Esophagus muscularis mucosa (tissue), 4 donors: Measurements from ENCODE around the gene SUMO2. TPM values are rescaled to one million over a fixed set of nuclear protein-coding genes. Genes with fewer than 3 reads are reported as not detected.
A peak's percentile ranks its signal among the peaks of the same experiment; 100 is the strongest.

Source experiments
- DNase-seq: peaks from one replicate; pipeline ENCODE4 v3.0.0-alpha.2; 2017; ENCODE audit errors: extremely low spot score
- H3K27ac ChIP-seq, 4 donors: fragments of 200-600 bp; sonication (generic); replicated peaks in 1 of 4; 1 replicate in 3 of 4; 2 replicates in 1 of 4; pipeline ENCODE4 v1.5.1; 2016 to 2019; ENCODE audit warnings: mild to moderate bottlenecking in 1 of 4
- H3K27me3 ChIP-seq, 4 donors: fragments of 200-600 bp; sonication (generic); one replicate each; pipeline versions ENCODE4 v1.5.1 to v1.6.0; 2016 to 2019
- H3K36me3 ChIP-seq, 4 donors: fragments of 200-600 bp; sonication (generic); one replicate each; pipeline ENCODE4 v1.5.1; 2016 to 2019
- H3K4me1 ChIP-seq, 4 donors: fragments of 200-600 bp; sonication (generic); one replicate each; pipeline ENCODE4 v1.5.1; 2016 to 2019
- H3K4me3 ChIP-seq, 4 donors: fragments of 200-600 bp; sonication (generic); 1 replicate in 2 of 4; 2 replicates in 2 of 4; pipeline ENCODE4 v1.5.1; 2016 to 2019; ENCODE audit warnings: mild to moderate bottlenecking in 4 of 4, moderate library complexity in 1 of 4
- H3K9me3 ChIP-seq, 4 donors: fragments of 200-600 bp; sonication (generic); 1 replicate in 3 of 4; 2 replicates in 1 of 4; pipeline ENCODE4 v1.5.1; 2016 to 2019
- EP300 ChIP-seq: sonication (generic); formaldehyde crosslinking; IDR thresholded peaks from one replicate; pipeline ENCODE4 v1.6.1; 2017; ENCODE audit warnings: antibody characterized with exemption
- POLR2A ChIP-seq: fragments of 450-650 bp; IDR thresholded peaks from one replicate; pipeline ENCODE4 v1.6.1; 2017; ENCODE audit warnings: antibody characterized with exemption, moderate library complexity, mild to moderate bottlenecking, low read depth
- POLR2AphosphoS5 ChIP-seq, 2 donors: sonication (generic); formaldehyde crosslinking; IDR thresholded peaks; one replicate each; pipeline ENCODE4 v1.6.1; 2017; ENCODE audit warnings: antibody characterized with exemption in 2 of 2
- WGBS: methylation state at CpG from one replicate; pipeline ENCODE4 v1.1.5; 2018; 5-methylcytosine and 5-hydroxymethylcytosine counted together
- intact Hi-C: fragments of 100-400 bp; cut with DNase I; formaldehyde crosslinking; loops from one replicate; pipeline ENCODE4 v1.15.1; 2023
- total RNA-seq, 4 donors: library from RNA; depleted of rRNA; stranded (reverse); fragments of >200 nt; gene quantifications; one replicate each; pipeline versions ENCODE4 v1.1.0 to v1.2.1, GENCODE V29; 2016
- TF ChIP-seq, protein P1 (sequence below), 3 experiments: fragments of 200-600 bp in 2 of 3; fragments of 450-650 bp in 1 of 3; sonication (generic) in 2 of 3; IDR thresholded peaks; one replicate each; pipeline ENCODE4 v1.5.1; 2017 to 2019; ENCODE audit warnings: antibody characterized with exemption in 3 of 3, mild to moderate bottlenecking in 2 of 3, moderate library complexity in 1 of 3

The SUMO2 gene
- total RNA-seq, 4 donors from 2014 or later, result 64.4 to 101 (median 80.0) TPM

DNA sequence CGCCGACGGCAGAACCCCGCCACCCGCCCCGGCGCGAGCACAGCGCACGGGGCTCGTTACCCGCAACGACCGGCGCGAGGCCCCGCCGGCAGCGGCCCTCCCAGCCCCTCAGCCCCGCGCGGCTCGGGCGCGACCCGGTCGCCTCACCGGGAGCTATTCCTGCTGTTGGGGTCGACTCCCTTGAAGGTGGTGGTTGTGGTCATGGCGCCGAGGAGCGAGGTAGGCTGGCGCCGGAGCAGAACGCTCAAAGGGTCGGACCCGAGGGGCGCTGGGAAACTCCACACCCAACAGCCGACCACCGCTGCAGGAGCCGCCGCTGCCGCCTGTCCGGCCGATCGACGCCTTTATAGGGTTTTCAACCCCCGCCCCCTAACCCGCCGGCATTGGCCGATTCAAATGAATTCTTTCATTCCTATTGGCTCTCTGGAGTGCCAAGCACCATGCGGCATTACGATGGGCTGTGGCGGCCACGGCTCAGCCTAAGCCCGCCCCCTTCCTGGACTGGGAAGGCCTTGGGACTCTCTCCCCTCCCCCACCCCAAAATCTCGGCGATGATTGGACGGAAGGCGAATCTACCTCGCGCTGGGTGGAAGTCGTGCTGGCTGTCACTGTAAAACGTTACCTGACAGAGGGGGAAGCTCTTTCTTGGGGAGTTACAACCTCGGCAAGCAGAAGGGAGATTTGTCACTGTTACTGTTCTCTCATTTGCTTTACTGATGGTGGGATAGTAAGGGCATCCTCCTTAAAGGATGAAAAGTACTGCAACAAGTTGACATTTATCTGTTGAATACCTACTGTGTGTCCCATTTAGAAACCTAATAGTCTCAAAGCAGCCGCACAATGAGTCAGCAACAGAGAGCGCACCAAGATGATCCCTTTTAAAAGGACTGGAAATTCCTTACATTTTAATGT, 28.3 kb downstream of the SUMO2 start, which contains the start of gene JPT1:
Gene JPT1, minus strand, starts transcription at position 318 of the 912 bp plus-strand sequence. Its CDS starts 115 bp downstream, at position 203.
- H3K4me3 ChIP-seq, result peak within 1 kb of the TSS; percentile 74 to 97 (median 87)
- no peaks in the 10 kb centered on the region for H3K27me3 ChIP-seq
- peaks cover 11 to 23% (median 21%) of the 10 kb centered on the region in 4 donors for H3K4me1 ChIP-seq
- TF ChIP-seq POLR2AphosphoS5 (IDR thresholded peaks at IDR 0.05) (peak; percentile 90 to 99), POLR2A (peak; percentile 96)
- TF ChIP-seq, protein P1, sequence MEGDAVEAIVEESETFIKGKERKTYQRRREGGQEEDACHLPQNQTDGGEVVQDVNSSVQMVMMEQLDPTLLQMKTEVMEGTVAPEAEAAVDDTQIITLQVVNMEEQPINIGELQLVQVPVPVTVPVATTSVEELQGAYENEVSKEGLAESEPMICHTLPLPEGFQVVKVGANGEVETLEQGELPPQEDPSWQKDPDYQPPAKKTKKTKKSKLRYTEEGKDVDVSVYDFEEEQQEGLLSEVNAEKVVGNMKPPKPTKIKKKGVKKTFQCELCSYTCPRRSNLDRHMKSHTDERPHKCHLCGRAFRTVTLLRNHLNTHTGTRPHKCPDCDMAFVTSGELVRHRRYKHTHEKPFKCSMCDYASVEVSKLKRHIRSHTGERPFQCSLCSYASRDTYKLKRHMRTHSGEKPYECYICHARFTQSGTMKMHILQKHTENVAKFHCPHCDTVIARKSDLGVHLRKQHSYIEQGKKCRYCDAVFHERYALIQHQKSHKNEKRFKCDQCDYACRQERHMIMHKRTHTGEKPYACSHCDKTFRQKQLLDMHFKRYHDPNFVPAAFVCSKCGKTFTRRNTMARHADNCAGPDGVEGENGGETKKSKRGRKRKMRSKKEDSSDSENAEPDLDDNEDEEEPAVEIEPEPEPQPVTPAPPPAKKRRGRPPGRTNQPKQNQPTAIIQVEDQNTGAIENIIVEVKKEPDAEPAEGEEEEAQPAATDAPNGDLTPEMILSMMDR (IDR thresholded peaks at IDR 0.05), result no peak
- H3K9me3 ChIP-seq, result no peaks in the 10 kb centered on the region
- WGBS, result 5% methylated on average over 28 of the region's 67 CpGs
- H3K36me3 ChIP-seq, result peaks cover 0 to under 1% (median 0%) of the 10 kb centered on the region in 4 donors
- intact Hi-C loops, result no loop called here
- H3K27ac ChIP-seq, result peak within 1 kb of the TSS; percentile 60 to 86 (median 80)
- DNase-seq, result peak; percentile 100

DNA sequence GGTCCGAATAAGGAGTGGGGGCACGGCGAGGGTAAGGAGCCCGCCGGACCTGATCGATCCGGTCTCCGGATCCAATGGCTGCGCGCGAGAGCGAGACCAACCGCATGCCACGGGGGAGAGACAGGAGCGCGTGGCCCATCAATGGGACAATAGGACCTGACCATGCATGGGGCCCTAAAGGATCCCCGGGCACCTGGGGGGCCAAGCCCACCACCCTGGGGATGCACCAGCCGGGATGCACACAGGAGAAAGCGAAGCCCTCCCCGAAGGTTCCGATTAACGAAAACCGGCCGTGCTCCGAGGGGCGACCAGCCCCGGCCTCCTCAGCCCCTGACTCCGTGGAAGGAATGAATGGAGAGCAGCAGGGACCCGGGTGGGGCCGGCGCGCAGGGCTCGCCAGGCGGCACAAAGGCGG, 29.0 kb downstream of the SUMO2 start:
- H3K4me1 ChIP-seq, result peaks cover 11 to 23% (median 21%) of the 10 kb centered on the region in 4 donors
- 0% methylated on average over 15 of the region's 35 CpGs for WGBS
- TF ChIP-seq POLR2A (no peak), POLR2AphosphoS5 (IDR thresholded peaks at IDR 0.05) (no peak), EP300 (no peak)
- TF ChIP-seq, protein P1 (IDR thresholded peaks at IDR 0.05), result no peak
- H3K27me3 ChIP-seq, result no peaks in the 10 kb centered on the region
- no peak for DNase-seq
- peak overlapping the region; percentile 74 to 97 (median 87) for H3K4me3 ChIP-seq
- H3K9me3 ChIP-seq, result no peaks in the 10 kb centered on the region
- H3K27ac ChIP-seq, result peak overlapping the region; percentile 60 to 86 (median 80)
- intact Hi-C loops, result no loop called here
- H3K36me3 ChIP-seq, result no peaks in the 10 kb centered on the region

DNA sequence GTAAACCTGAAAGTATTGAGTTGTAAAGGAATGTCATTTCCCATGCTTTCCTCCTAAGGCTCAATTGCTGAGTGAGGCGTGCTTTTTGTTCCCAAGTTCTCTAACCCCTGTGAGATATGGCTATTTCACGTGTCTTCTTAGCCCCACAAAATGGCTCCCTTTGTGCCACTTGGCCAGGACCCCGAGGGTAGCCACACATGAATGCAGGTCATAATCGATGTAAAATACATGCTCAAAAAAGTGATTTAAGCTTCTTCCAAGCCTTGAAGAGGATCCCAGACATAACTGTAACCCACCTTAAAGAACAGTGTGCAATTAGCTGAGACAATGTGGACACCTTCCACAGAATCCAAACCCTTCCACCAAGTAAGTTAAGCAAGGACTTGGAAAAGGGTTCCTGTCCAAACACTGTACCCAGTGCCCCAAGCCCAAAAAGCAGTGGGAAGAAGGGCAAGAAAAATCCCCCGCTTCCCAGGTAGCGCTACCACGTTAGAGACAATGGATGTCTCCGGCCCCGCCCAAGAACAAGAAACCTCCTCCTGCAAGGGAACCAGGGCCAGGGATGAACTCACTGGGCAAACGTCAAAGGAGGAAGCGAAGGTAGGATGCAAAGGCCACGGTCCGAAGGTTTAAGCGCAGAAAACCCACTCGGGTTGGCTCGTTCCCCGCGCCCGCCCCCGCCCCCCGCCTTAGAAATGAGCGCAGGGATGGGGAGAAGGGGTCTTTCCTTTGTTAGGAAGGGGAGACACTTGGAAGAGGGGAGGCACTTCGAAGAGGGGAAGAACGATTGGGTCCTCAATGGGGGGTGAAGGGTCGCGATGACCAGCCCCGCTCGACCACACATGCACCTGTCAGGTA, 29.6 kb downstream of the SUMO2 start:
- peaks cover 11 to 23% (median 21%) of the 10 kb centered on the region in 4 donors for H3K4me1 ChIP-seq
- WGBS, result 7% methylated on average over 24 of the region's 28 CpGs
- no peaks in the 10 kb centered on the region for H3K27me3 ChIP-seq
- H3K27ac ChIP-seq, result no peak overlapping the region
- no peak for TF ChIP-seq EP300
- no peak for TF ChIP-seq POLR2AphosphoS5 (IDR thresholded peaks at IDR 0.05)
- no peak for TF ChIP-seq POLR2A
- TF ChIP-seq, protein P1 (IDR thresholded peaks at IDR 0.05), result no peak
- peaks cover 0 to 4% (median 3%) of the 10 kb centered on the region in 4 donors for H3K36me3 ChIP-seq
- H3K4me3 ChIP-seq, result peak overlapping the region; percentile 74 to 97 (median 87)
- no peaks in the 10 kb centered on the region for H3K9me3 ChIP-seq
- intact Hi-C loops, result no loop called here
- DNase-seq, result no peak

DNA sequence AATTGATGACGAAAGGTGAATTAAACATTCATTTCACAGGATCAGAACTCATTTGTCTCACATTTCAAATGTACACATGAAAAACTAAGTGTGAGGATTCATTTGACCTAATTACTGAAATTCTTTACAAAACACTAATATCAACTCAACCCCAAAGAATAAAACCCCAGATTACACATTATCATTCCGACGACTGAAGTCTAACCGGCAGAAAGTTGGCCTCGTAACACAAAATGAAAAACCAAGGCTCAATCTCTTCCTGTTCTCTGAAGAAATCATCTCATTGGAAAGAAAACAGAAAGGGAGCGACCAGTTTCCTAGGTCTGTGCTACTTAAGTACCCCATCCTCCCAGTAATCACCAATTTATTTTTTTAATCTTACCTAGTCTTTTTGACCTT, 30.2 kb downstream of the SUMO2 start:
- H3K9me3 ChIP-seq, result no peaks in the 10 kb centered on the region
- peaks cover 11 to 23% (median 21%) of the 10 kb centered on the region in 4 donors for H3K4me1 ChIP-seq
- intact Hi-C loops, result no loop called here
- WGBS, result 84% methylated on average over 6 of the region's 6 CpGs
- no peak overlapping the region for H3K4me3 ChIP-seq
- peaks cover 0 to 10% (median 8%) of the 10 kb centered on the region in 4 donors for H3K36me3 ChIP-seq
- no peaks in the 10 kb centered on the region for H3K27me3 ChIP-seq
- TF ChIP-seq, protein P1 (IDR thresholded peaks at IDR 0.05), result no peak
- TF ChIP-seq POLR2AphosphoS5 (IDR thresholded peaks at IDR 0.05) (no peak), EP300 (no peak)
- DNase-seq, result no peak
- no peak overlapping the region for H3K27ac ChIP-seq
